PC-3 (cell line): ENCODE measurements around the gene SPRED3. TPM values are rescaled to one million over a fixed set of nuclear protein-coding genes. Genes with fewer than 3 reads are reported as not detected.

ENCODE experiments used
- ATAC-seq: fragments of 200-7000 bp; cut with Tn5 transposase; 2 replicates; pipeline ENCODE4 v1.9.1; 2020; ENCODE audit warnings: mild to moderate bottlenecking, moderate library complexity
- BruUV-seq: library from RNA; stranded (reverse); fragments of 400-500 nt; replicated peaks from 2 replicates; lab custom pipeline; 2021; lab: Mats Ljungman, UMichigan
- CTCF ChIA-PET: fragments of 300-600 bp; sonication (Branson Sonifier 250); formaldehyde crosslinking; loops from one replicate; lab custom pipeline; 2022; ENCODE audit warnings: antibody characterized with exemption; lab: Charles Lee
- POLR2A ChIA-PET: fragments of 300-600 bp; sonication (Branson Sonifier 250); formaldehyde crosslinking; loops from one replicate; lab custom pipeline; 2022; ENCODE audit warnings: antibody characterized with exemption; ENCODE audit not compliant: unreplicated experiment; lab: Charles Lee
- DNase-seq: peaks from one replicate; pipeline ENCODE4 v3.0.0-alpha.2; 2015
- H2AFZ ChIP-seq: fragments of 300-600 bp; sonication (generic); 2 replicates; pipeline ENCODE4 v1.6.0; 2016; ENCODE audit warnings: antibody characterized with exemption, low read length
- H3F3A ChIP-seq: fragments of 300-600 bp; sonication (generic); one replicate; pipeline ENCODE4 v1.6.0; 2017; ENCODE audit warnings: antibody characterized with exemption, low read length, control low read depth, mild to moderate bottlenecking; ENCODE audit not compliant: unreplicated experiment
- H3K27ac ChIP-seq: fragments of 300-600 bp; sonication (generic); 2 replicates; pipeline ENCODE4 v1.5.1; 2016; ENCODE audit warnings: mild to moderate bottlenecking, low read length
- H3K27me3 ChIP-seq: fragments of 300-600 bp; sonication (generic); 2 replicates; pipeline ENCODE4 v1.6.1; 2016; ENCODE audit warnings: low read length, mixed read lengths
- H3K36me3 ChIP-seq: fragments of 300-600 bp; sonication (generic); 2 replicates; pipeline ENCODE4 v1.6.1; 2016; ENCODE audit warnings: low read depth, mixed run types, low read length, mixed read lengths
- H3K4me1 ChIP-seq: fragments of 300-600 bp; sonication (generic); 2 replicates; pipeline ENCODE4 v1.5.1; 2016; ENCODE audit warnings: low read length; ENCODE audit not compliant: insufficient read depth
- H3K4me2 ChIP-seq: fragments of 300-600 bp; sonication (generic); 2 replicates; pipeline ENCODE4 v1.6.0; 2016; ENCODE audit warnings: low read length
- H3K4me3 ChIP-seq: fragments of 300-600 bp; sonication (generic); 2 replicates; pipeline ENCODE4 v1.5.1; 2016; ENCODE audit warnings: mild to moderate bottlenecking, low read length, mixed read lengths
- H3K79me2 ChIP-seq: fragments of 300-600 bp; sonication (generic); 2 replicates; pipeline ENCODE4 v1.6.1; 2017; ENCODE audit warnings: low read length, mixed read lengths
- H3K9ac ChIP-seq: fragments of 300-600 bp; sonication (generic); 2 replicates; pipeline ENCODE4 v1.6.0; 2016; ENCODE audit warnings: mild to moderate bottlenecking, low read length
- H3K9me2 ChIP-seq: fragments of 300-600 bp; sonication (generic); replicated peaks from 2 replicates; pipeline ENCODE4 v1.6.1; 2016; ENCODE audit warnings: mixed run types, low read length, mixed read lengths
- H3K9me3 ChIP-seq: fragments of 300-600 bp; sonication (generic); 2 replicates; pipeline ENCODE4 v1.6.1; 2016; ENCODE audit warnings: low read length, mixed read lengths
- H4K20me1 ChIP-seq: fragments of 300-600 bp; sonication (generic); 2 replicates; pipeline ENCODE4 v1.6.1; 2016; ENCODE audit warnings: low read length, mixed read lengths
- EZH2 ChIP-seq: fragments of 300-600 bp; sonication (generic); IDR thresholded peaks from one replicate; pipeline ENCODE4 v1.6.1; 2017; ENCODE audit warnings: antibody characterized with exemption, mild to moderate bottlenecking, low read length; ENCODE audit not compliant: unreplicated experiment
- EZH2phosphoT487 ChIP-seq: fragments of 300-600 bp; sonication (generic); IDR thresholded peaks from 2 replicates; pipeline ENCODE4 v1.6.1; 2018; ENCODE audit warnings: mild to moderate bottlenecking, antibody characterized with exemption, low read length, borderline replicate concordance
- intact Hi-C: fragments of 100-400 bp; cut with micrococcal nuclease; formaldehyde crosslinking; loops from 2 replicates; pipeline ENCODE4 v1.9.0; 2023
- total RNA-seq: library from RNA; depleted of rRNA; stranded (reverse); fragments of >200 nt; gene quantifications from 2 replicates; pipeline ENCODE4 v1.2.3, GENCODE V29; 2014
- TF ChIP-seq, protein P1 (sequence below): fragments of 300-600 bp; sonication (generic); conservative IDR thresholded peaks from 2 replicates; pipeline ENCODE4 v1.5.1; 2017; ENCODE audit warnings: antibody characterized with exemption, low read depth, mild to moderate bottlenecking, low read length

Gene SPRED3
- total RNA-seq, 1 experiment from 2014 or later: 4.1 TPM

DNA sequence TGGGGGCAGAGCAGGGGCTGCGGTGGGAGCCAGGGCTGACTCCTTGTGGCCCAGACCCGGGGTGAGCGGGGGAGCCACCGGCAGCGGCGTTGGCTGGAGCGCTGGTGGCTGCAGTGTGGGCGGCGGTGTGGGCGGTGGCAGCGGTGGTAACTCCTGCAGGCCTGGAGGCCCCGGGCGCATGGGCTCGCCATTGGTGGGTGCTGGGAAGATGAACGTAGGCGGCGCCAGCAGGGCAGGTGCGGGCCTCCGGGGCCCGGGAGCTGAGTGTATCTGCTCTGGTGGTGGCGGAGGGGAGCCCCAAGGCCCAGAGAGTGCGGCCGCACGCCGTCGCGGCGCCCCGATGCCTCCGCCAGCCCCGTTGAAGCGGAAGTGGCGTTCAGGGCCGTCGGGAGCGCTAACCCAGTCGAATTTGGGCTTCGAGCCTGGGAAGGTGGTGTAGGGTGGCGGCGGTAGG lies 2.7 kb upstream of the SPRED3 start:
- intact Hi-C loops: loop anchor here (5.0 kb wide), 1 partner anchor 49 kb away; the partner anchor contains the start of gene CATSPERG
- BruUV-seq: no TSS peak
- ATAC-seq (no peak), DNase-seq (no peak)
- H3K4me1 ChIP-seq: peaks cover 7% of the 10 kb centered on the region; the same call in 1 of the 2 replicates
- no peak for TF ChIP-seq EZH2phosphoT487
- no peak for TF ChIP-seq EZH2
- TF ChIP-seq, protein P1, sequence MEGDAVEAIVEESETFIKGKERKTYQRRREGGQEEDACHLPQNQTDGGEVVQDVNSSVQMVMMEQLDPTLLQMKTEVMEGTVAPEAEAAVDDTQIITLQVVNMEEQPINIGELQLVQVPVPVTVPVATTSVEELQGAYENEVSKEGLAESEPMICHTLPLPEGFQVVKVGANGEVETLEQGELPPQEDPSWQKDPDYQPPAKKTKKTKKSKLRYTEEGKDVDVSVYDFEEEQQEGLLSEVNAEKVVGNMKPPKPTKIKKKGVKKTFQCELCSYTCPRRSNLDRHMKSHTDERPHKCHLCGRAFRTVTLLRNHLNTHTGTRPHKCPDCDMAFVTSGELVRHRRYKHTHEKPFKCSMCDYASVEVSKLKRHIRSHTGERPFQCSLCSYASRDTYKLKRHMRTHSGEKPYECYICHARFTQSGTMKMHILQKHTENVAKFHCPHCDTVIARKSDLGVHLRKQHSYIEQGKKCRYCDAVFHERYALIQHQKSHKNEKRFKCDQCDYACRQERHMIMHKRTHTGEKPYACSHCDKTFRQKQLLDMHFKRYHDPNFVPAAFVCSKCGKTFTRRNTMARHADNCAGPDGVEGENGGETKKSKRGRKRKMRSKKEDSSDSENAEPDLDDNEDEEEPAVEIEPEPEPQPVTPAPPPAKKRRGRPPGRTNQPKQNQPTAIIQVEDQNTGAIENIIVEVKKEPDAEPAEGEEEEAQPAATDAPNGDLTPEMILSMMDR: no peak
- no peak overlapping the region for H2AFZ ChIP-seq
- no peaks in the 10 kb centered on the region for H3K27me3 ChIP-seq
- no peaks in the 10 kb centered on the region for H3F3A ChIP-seq
- no peaks in the 10 kb centered on the region for H4K20me1 ChIP-seq
- H3K36me3 ChIP-seq: peaks cover 15% of the 10 kb centered on the region
- H3K79me2 ChIP-seq: no peaks in the 10 kb centered on the region
- no peak overlapping the region for H3K27ac ChIP-seq
- CTCF ChIA-PET: no interaction called here
- no peak overlapping the region for H3K4me3 ChIP-seq
- no peak overlapping the region for H3K4me2 ChIP-seq
- H3K9me2 ChIP-seq: no peaks in the 10 kb centered on the region
- H3K9ac ChIP-seq: no peak overlapping the region
- no peaks in the 10 kb centered on the region for H3K9me3 ChIP-seq
- POLR2A ChIA-PET: no interaction called here

- H3K27me3 ChIP-seq: no peaks in the 10 kb centered on the region
- H3K9ac ChIP-seq: no peak overlapping the region
- H3F3A ChIP-seq: no peaks in the 10 kb centered on the region
- no TSS peak for BruUV-seq
- no peaks in the 10 kb centered on the region for H3K9me2 ChIP-seq
- ChIA-PET POLR2A (no interaction called here), CTCF (no interaction called here)
- no peaks in the 10 kb centered on the region for H3K79me2 ChIP-seq
- DNase-seq: no peak
- H3K36me3 ChIP-seq: peaks cover 11% of the 10 kb centered on the region
- no peak for TF ChIP-seq EZH2
- TF ChIP-seq, protein P1: no peak
- TF ChIP-seq EZH2phosphoT487: no peak
- H3K9me3 ChIP-seq: no peaks in the 10 kb centered on the region
- intact Hi-C loops: loop anchor here (5.0 kb wide), 1 partner anchor 49 kb away; the partner anchor contains the start of gene CATSPERG
- no peak overlapping the region for H3K27ac ChIP-seq
- peaks cover 7% of the 10 kb centered on the region; the same call in 1 of the 2 replicates for H3K4me1 ChIP-seq
- ATAC-seq: no peak
- no peak overlapping the region for H3K4me2 ChIP-seq
- H2AFZ ChIP-seq: no peak overlapping the region
- no peak overlapping the region for H3K4me3 ChIP-seq
- H4K20me1 ChIP-seq: no peaks in the 10 kb centered on the region
Observed at GRCh38 chr19:38386300-38386970, 2.1 kb upstream of the SPRED3 start.
